Esophagus squamous epithelium (tissue), 5 donors: ENCODE data around the gene ABHD3. TPM values are rescaled to one million over a fixed set of nuclear protein-coding genes. Genes with fewer than 3 reads are reported as not detected.
"Not testable (repeated sequence)": the region's sequence is repeated elsewhere in the genome, so short reads cannot be mapped to it uniquely, and the experiment has no call there.

Experiments used
- DNase-seq: peaks from one replicate; lab custom pipeline; 2025; lab: John Stamatoyannopoulos, UW
- H3K27ac ChIP-seq, 4 donors: fragments of 200-600 bp; sonication (generic); one replicate each; pipeline ENCODE4 v1.5.1; 2016 to 2019; ENCODE audit warnings: mild to moderate bottlenecking in 1 of 4
- H3K27me3 ChIP-seq, 4 donors: fragments of 200-600 bp; sonication (generic); 1 replicate in 3 of 4; 2 replicates in 1 of 4; pipeline versions ENCODE4 v1.5.1 to v1.6.0; 2017 to 2021; ENCODE audit warnings: antibody characterized with exemption in 1 of 4
- H3K36me3 ChIP-seq, 3 donors: fragments of 200-600 bp; sonication (generic); one replicate each; pipeline ENCODE4 v1.5.1; 2016 to 2019
- H3K4me1 ChIP-seq, 3 donors: fragments of 200-600 bp; sonication (generic); one replicate each; pipeline ENCODE4 v1.5.1; 2017 to 2019
- H3K4me3 ChIP-seq, 4 donors: fragments of 200-600 bp; sonication (generic); 1 replicate in 3 of 4; 2 replicates in 1 of 4; pipeline ENCODE4 v1.5.1; 2016 to 2019; ENCODE audit warnings: mild to moderate bottlenecking in 2 of 4, moderate library complexity in 1 of 4
- H3K9me3 ChIP-seq, 3 donors: fragments of 200-600 bp; sonication (generic); one replicate each; pipeline ENCODE4 v1.5.1; 2016 to 2019
- CTCF ChIP-seq, 6 experiments: fragments of 450-650 bp in 4 of 6; fragments of 200-600 bp in 2 of 6; sonication (generic) in 2 of 6; IDR thresholded peaks; one replicate each; pipeline ENCODE4 v1.5.1; 2016 to 2019; ENCODE audit warnings: antibody characterized with exemption in 6 of 6, mild to moderate bottlenecking in 4 of 6, moderate library complexity in 4 of 6
- POLR2A ChIP-seq, 4 donors: fragments of 450-650 bp; IDR thresholded peaks; one replicate each; pipeline ENCODE4 v1.6.1; 2017; ENCODE audit warnings: antibody characterized with exemption in 4 of 4, mild to moderate bottlenecking in 4 of 4, moderate library complexity in 3 of 4
- WGBS, 2 donors: methylation state at CpG; one replicate each; pipeline ENCODE4 v1.1.5; 2018; 5-methylcytosine and 5-hydroxymethylcytosine counted together
- intact Hi-C: fragments of 100-400 bp; cut with DNase I; formaldehyde crosslinking; loops from one replicate; pipeline ENCODE4 v1.15.0; 2022
- total RNA-seq, 4 donors: library from RNA; depleted of rRNA; stranded (reverse); fragments of >200 nt; gene quantifications; one replicate each; pipeline ENCODE4 v1.1.0, GENCODE V29; 2016
- donor health status: DM: yes; HTN: yes; CAD: no.

Gene ABHD3
- total RNA-seq, 4 donors from 2014 or later: 11.8 to 21.1 (median 14.0) TPM

DNA sequence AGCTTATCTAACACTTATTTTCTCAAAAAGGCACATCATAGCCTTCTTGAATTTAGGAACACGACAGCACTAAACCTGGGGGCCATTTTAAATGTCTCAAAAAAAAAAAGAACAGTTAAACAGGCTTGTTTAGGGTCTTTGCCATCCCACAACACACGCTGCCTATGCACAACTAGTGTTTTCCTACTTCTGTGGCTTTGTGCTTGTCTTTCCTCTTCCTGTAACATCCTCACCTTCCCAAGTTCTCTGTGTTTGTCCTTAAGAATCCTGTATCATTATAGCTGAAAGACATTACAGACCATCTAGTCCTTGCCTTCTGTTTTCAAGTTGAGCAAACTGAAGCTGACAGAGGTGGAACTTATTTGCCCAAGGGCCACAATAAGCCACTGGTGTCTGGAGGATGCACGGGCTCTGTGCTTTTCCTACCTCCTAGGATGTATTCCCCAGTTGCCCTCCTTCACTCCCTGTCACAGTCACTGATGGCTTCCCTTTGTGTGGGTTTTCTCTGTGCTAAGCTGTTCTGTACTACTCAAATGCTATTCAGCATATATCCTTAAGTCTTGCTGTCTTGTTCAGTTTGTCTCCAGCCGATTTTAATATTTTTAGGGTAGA is 69.9 kb downstream of the ABHD3 start:
- DNase-seq: no peak
- TF ChIP-seq CTCF (IDR thresholded peaks at IDR 0.05) (no peak), POLR2A (IDR thresholded peaks at IDR 0.05) (no peak)
- H3K4me1 ChIP-seq: no peaks in the 10 kb centered on the region
- no peaks in the 10 kb centered on the region for H3K9me3 ChIP-seq
- no peaks in the 10 kb centered on the region for H3K27me3 ChIP-seq
- peaks cover 0 to 64% (median 8%) of the 10 kb centered on the region in 3 donors for H3K36me3 ChIP-seq
- intact Hi-C loops: no loop called here
- H3K27ac ChIP-seq: no peak overlapping the region
- no peak overlapping the region for H3K4me3 ChIP-seq
- whole genome bisulfite sequencing, 2 donors: 84 to 85% methylated on average over 4 of the region's 4 CpGs

DNA sequence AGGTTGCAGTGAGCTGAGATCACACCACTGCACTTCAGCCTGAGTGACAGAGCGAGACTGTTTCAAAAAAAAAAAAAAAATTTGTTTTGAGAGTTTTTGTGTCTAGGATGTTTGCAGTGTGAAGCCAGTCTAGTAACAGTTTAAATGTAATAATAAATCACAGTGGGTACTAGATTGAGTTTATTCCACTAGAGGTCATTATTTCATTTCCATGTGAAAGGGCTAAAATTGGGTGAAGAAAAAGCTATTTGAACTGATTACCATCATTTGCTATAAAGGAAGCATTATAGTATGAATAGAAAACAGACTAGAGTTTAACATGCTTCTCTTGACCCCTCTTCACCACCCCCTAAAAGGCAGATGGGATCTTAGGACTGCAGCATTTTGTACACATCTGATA is 72.2 kb downstream of the ABHD3 start:
- 93 to 100% methylated on average over 1 of the region's 1 CpG for WGBS, 2 donors
- TF ChIP-seq CTCF (IDR thresholded peaks at IDR 0.05): no peak
- TF ChIP-seq POLR2A (IDR thresholded peaks at IDR 0.05): no peak
- intact Hi-C loops: no loop called here

DNA sequence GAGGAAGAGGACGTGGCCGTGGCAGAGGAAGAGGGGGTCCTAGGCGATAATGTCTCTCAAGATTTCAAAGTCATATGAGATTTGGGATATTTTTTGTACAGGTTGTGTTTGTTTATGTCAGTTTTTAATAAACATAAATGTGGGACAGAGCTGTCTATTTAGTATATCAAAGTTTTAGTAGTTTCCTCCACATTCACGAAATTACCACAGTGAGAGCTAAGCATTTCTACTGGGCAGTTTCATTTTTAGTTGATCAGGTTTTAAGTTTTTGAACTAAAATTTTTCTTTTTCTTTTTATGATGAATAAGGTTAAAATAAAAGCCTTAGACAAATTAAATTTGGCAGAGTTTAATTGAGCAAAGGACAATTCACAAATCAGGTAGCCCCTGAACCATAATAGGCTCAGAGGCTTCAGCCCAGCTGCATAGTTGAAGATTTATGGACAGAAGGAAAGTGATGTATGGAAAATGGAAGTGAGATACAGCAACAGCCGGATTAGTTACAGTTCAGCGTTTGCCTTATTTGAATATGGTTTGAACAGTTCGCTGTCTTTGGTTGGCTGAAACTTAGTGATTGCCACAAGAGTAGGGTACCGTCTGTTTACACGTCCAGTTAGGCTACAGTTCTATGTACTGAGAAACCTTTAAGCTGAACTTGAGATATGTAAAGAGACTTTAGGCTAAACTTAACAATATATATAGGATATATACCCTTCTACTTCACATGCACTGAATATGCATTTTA is 75.3 kb downstream of the ABHD3 start:
- Histone ChIP-seq H3K27ac (no peak overlapping the region), H3K27me3 (no peaks in the 10 kb centered on the region), H3K4me1 (no peaks in the 10 kb centered on the region), H3K4me3 (no peak overlapping the region), H3K9me3 (no peaks in the 10 kb centered on the region), H3K36me3 (peaks cover 5 to 92% (median 15%) of the 10 kb centered on the region in 3 donors)
- no peak for DNase-seq
- intact Hi-C loops: no loop called here
- 64 to 85% methylated on average over 9 of the region's 9 CpGs for WGBS, 2 donors
- TF ChIP-seq POLR2A (IDR thresholded peaks at IDR 0.05): no peak

More for the DNA sequence above, 72.2 kb downstream of the ABHD3 start:
- H3K9me3 ChIP-seq: no peaks in the 10 kb centered on the region
- no peaks in the 10 kb centered on the region for H3K4me1 ChIP-seq
- DNase-seq: no peak
- peaks cover 5 to 85% (median 8%) of the 10 kb centered on the region in 3 donors for H3K36me3 ChIP-seq
- no peak overlapping the region for H3K27ac ChIP-seq
- no peak overlapping the region for H3K4me3 ChIP-seq
- H3K27me3 ChIP-seq: no peaks in the 10 kb centered on the region

GRCh38 chr18:21621640-21622039 is 82.9 kb downstream of the ABHD3 start:
- DNase-seq, H3K4me1 ChIP-seq, intact Hi-C loops, H3K4me3 ChIP-seq, H3K9me3 ChIP-seq, H3K27me3 ChIP-seq, H3K27ac ChIP-seq: not testable (repeated sequence)
- peaks cover 0 to 75% (median 20%) of the 10 kb centered on the region in 3 donors for H3K36me3 ChIP-seq
- 77% methylated on average over 9 of the region's 9 CpGs for WGBS, 2 donors

GRCh38 chr18:21612125-21613039 is 92.2 kb downstream of the ABHD3 start, which contains the start of gene SNRPD1:
TSS of gene SNRPD1 (plus strand) at chr18:21612314. CDS start at chr18:21612430, 116 bp downstream.
- H3K27ac ChIP-seq: peak within 1 kb of the TSS; percentile 80 to 92 (median 86)
- no peaks in the 10 kb centered on the region for H3K27me3 ChIP-seq
- H3K36me3 ChIP-seq: peaks cover 0 to 27% (median 0%) of the 10 kb centered on the region in 3 donors
- peaks cover 8 to 32% (median 16%) of the 10 kb centered on the region in 3 donors for H3K4me1 ChIP-seq
- WGBS, 2 donors: 0 to 1% methylated on average over 21 to 28 of the region's 59 CpGs
- DNase-seq: peak; percentile 19
- TF ChIP-seq CTCF (IDR thresholded peaks at IDR 0.05) (peak; percentile 88 to 96 (median 94)), POLR2A (IDR thresholded peaks at IDR 0.05) (peak in 1 of 4 donors; percentile 30)
- peak within 1 kb of the TSS; percentile 72 to 87 (median 81) for H3K4me3 ChIP-seq
- H3K9me3 ChIP-seq: no peaks in the 10 kb centered on the region
- intact Hi-C loops: no loop called here

GRCh38 chr18:21611401-21612124 is 93.0 kb downstream of the ABHD3 start:
- DNase-seq, H3K9me3 ChIP-seq, intact Hi-C loops, H3K27me3 ChIP-seq: not testable (repeated sequence)
- Histone ChIP-seq H3K36me3 (peaks cover 0 to 19% (median 0%) of the 10 kb centered on the region in 3 donors), H3K4me1 (peaks cover 8 to 32% (median 16%) of the 10 kb centered on the region in 3 donors), H3K4me3 (peak overlapping the region; percentile 72 to 87 (median 81)), H3K27ac (peak overlapping the region; percentile 80 to 92 (median 86))
- WGBS, 2 donors: 51 to 68% methylated on average over 27 to 30 of the region's 30 CpGs
